Activated CD4-positive, alpha-beta T cell treated with anti-CD3 and anti-CD28 coated beads, Interleukin-2, amount 10 ng/mL, durations not matched to agents 24 days and 14 days (primary cell): Measurements from ENCODE around the gene RADX. TPM values are rescaled to one million over a fixed set of nuclear protein-coding genes. Genes with fewer than 3 reads are reported as not detected.
A peak's percentile ranks its signal among the peaks of the same experiment; 100 is the strongest.

Experiments used
- DNase-seq: peaks from one replicate; pipeline ENCODE4 v3.0.0; 2022
- H3K27ac Mint-ChIP-seq: one replicate; pipeline ENCODE4 v1.8.0; 2022; ENCODE audit warnings: mild to moderate bottlenecking, mixed read lengths
- H3K27me3 Mint-ChIP-seq: one replicate; pipeline ENCODE4 v1.8.0; 2022; ENCODE audit warnings: mixed read lengths
- H3K36me3 Mint-ChIP-seq: one replicate; pipeline ENCODE4 v1.8.0; 2022; ENCODE audit warnings: low read depth, mild to moderate bottlenecking, mixed read lengths
- H3K4me1 Mint-ChIP-seq: one replicate; pipeline ENCODE4 v1.8.0; 2021; ENCODE audit warnings: mixed read lengths
- H3K4me3 Mint-ChIP-seq: one replicate; pipeline ENCODE4 v1.8.0; 2022; ENCODE audit warnings: mild to moderate bottlenecking, moderate library complexity, mixed read lengths
- H3K9me3 Mint-ChIP-seq: one replicate; pipeline ENCODE4 v1.8.0; 2021; ENCODE audit warnings: mixed read lengths
- intact Hi-C: fragments of 100-400 bp; cut with micrococcal nuclease; formaldehyde crosslinking; loops from one replicate; pipeline ENCODE4 v1.15.1; 2023
- total RNA-seq: library from RNA; stranded (reverse); gene quantifications from 2 replicates; pipeline ENCODE4 v1.2.3, GENCODE V29; 2022

RADX gene
- total RNA-seq, 1 donor from 2014 or later = 5.7 TPM

DNA sequence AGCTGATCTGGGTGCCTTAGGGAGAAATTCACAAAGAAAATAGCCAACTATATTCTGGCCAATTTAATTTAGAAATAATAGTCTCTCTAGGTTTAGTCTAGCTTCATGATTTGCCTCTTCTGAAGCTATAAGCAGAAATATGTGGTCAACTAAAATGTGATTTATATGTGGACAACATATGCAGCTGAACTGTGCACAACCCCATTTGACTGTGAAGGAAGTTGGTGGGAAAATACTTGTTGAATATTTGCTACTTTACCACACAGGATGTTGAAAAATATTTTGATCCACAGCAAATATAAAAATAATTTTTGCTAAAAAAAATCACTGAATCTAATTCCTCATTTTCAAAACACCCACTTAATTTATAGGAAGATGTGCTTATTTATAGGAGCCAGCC is 99.0 kb downstream of the RADX start:
- no peak for DNase-seq
- Mint-ChIP-seq H3K9me3 (no peaks in the 10 kb centered on the region), H3K27ac (no peak overlapping the region), H3K4me1 (no peaks in the 10 kb centered on the region), H3K27me3 (no peaks in the 10 kb centered on the region), H3K4me3 (no peak overlapping the region), H3K36me3 (no peaks in the 10 kb centered on the region)
- intact Hi-C loops = no loop called here

DNA sequence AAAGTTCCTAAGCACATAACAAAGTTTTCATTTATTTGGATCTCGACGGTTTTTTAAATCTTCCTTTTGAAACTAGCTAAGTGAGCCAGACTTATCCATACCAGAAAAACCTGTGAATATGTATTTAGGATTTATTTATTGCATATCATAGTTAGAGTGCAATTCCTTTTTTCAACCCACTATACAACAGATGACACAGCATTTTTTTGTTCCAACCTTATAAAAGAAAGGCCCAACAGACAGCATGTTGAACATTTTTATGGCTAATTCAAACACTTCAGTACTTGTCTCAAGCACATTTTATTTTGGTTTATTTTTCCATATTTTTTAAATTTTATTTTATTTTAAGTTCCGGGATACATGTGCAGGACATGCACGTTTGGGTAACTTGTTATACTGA is 99.6 kb downstream of the RADX start:
- Mint-ChIP-seq H3K27me3 (no peaks in the 10 kb centered on the region), H3K27ac (no peak overlapping the region), H3K4me3 (no peak overlapping the region), H3K36me3 (no peaks in the 10 kb centered on the region), H3K9me3 (no peaks in the 10 kb centered on the region), H3K4me1 (no peaks in the 10 kb centered on the region)
- intact Hi-C loops = no loop called here
- DNase-seq = no peak

DNA sequence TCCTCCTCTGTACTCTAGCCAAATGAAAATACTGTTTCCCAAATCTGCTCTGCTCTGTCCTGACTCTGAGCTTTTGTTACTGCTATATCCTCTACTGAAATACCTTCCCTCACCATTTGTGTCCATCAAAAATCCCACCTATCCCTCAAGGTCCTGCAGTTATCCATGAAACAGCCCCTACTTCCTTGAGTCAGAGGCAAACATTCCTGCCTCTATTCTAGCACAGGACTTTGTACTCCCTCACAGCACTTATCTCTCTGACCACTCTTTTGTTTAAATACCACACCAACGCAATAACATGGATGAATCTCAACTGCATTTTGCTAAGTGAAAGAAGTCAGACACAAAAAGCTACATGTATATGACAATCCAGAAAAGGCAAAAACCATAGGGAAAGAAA is 104.2 kb downstream of the RADX start:
- no peak overlapping the region for H3K4me3 Mint-ChIP-seq
- no peaks in the 10 kb centered on the region for H3K36me3 Mint-ChIP-seq
- intact Hi-C loops = no loop called here
- DNase-seq = no peak
- no peaks in the 10 kb centered on the region for H3K4me1 Mint-ChIP-seq
- peaks cover 2% of the 10 kb centered on the region for H3K27me3 Mint-ChIP-seq
- no peaks in the 10 kb centered on the region for H3K9me3 Mint-ChIP-seq
- H3K27ac Mint-ChIP-seq = no peak overlapping the region

DNA sequence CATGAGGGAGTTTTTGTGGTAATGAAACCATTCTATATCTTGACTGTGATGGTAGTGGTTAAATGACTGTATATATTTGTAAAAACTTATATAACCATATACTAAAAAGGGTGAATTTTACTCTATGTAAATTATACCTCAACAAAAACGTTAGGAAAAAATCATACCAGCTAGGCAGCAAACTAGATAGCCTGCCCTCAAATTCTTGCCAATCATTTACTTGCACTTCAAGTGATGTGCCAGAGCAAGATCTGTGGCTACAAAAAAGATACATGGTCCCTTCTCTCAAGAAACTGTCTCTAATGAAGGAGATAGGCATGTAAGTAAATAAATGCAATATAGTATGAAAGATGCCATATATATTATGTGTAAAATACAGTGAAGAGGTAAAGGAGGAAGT is 104.7 kb downstream of the RADX start:
- no peak overlapping the region for H3K4me3 Mint-ChIP-seq
- H3K9me3 Mint-ChIP-seq = no peaks in the 10 kb centered on the region
- DNase-seq = no peak
- no peaks in the 10 kb centered on the region for H3K4me1 Mint-ChIP-seq
- intact Hi-C loops = no loop called here
- no peak overlapping the region for H3K27ac Mint-ChIP-seq
- H3K27me3 Mint-ChIP-seq = peaks cover 2% of the 10 kb centered on the region
- no peaks in the 10 kb centered on the region for H3K36me3 Mint-ChIP-seq

DNA sequence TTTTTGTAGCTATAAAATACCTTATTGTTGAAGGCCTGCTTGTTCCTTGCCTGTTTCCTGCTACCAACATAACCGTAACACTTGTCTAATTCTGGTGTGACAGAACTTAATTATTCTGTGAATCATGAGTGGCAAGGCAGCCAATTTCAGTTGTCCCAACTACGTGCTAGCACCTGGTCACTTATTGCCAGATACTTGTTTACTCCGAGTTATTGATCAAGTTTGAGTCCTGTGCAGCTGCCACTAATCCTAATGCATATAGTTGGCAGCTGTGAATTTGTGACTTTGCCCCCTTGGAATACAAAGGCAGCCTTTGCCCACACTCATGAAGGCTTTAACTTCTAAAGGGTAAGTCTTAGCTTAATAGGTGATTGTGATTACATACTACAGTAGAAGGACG is 106.9 kb downstream of the RADX start:
- intact Hi-C loops = no loop called here
- H3K4me3 Mint-ChIP-seq = no peak overlapping the region
- peaks cover 7% of the 10 kb centered on the region for H3K27me3 Mint-ChIP-seq
- DNase-seq = no peak
- H3K9me3 Mint-ChIP-seq = no peaks in the 10 kb centered on the region
- H3K27ac Mint-ChIP-seq = no peak overlapping the region
- no peaks in the 10 kb centered on the region for H3K36me3 Mint-ChIP-seq
- H3K4me1 Mint-ChIP-seq = no peaks in the 10 kb centered on the region

DNA sequence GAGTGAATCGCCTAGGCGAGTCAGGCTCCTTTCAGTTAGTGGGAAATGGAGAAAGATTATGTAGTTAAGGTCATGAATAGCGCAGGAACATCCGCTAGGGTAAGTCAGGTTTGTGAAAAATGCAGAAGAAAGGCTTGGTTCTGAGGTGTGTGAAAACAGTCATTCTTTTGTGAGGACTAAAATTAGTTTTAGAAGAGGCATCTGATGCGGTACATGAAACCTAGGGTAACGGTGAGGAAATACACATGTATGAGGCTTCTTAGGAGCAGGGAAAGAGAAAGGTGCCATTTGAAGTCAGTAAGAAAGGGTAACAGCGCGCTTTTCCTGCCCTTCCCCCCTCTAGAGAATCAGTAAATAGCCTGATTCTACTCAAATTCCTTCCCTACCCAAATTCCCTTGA is 114.2 kb downstream of the RADX start:
- Mint-ChIP-seq H3K9me3 (no peaks in the 10 kb centered on the region), H3K27ac (no peak overlapping the region), H3K27me3 (peaks cover 47% of the 10 kb centered on the region), H3K4me3 (peak overlapping the region; percentile 70), H3K4me1 (peaks cover 3% of the 10 kb centered on the region), H3K36me3 (no peaks in the 10 kb centered on the region)
- intact Hi-C loops = no loop called here
- no peak for DNase-seq

DNA sequence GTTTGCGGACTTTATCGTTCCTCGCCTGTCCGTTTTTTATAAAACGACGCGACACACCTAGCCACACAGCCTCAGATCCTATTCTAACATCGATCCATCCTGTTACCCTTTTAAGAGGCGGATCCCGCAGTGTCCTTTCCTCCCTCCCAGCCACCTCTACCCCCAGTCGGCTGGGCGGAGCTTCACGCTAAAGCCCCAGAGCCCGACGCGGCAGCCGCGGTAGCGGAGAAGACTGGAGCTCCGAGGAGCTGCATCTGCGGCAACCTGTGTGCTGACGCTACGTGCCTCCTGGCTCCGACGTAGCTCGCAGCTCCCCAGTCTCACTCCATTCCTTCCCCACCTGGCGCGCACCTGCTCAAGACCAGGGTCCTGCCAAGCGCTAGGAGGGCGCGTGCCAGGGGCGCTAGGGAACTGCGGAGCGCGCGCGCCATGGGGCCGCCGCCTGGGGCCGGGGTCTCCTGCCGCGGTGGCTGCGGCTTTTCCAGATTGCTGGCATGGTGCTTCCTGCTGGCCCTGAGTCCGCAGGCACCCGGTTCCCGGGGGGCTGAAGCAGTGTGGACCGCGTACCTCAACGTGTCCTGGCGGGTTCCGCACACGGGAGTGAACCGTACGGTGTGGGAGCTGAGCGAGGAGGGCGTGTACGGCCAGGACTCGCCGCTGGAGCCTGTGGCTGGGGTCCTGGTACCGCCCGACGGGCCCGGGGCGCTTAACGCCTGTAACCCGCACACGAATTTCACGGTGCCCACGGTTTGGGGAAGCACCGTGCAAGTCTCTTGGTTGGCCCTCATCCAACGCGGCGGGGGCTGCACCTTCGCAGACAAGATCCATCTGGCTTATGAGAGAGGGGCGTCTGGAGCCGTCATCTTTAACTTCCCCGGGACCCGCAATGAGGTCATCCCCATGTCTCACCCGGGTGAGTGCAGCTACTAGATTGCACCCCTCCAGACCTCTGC is 115.0 kb downstream of the RADX start, which contains the start of gene RNF128:
RNF128 (plus strand) TSS at position 217 of the 953 bp plus-strand sequence; CDS start at position 430, 213 bp downstream.
- intact Hi-C loops = no loop called here
- peaks cover 49% of the 10 kb centered on the region for H3K27me3 Mint-ChIP-seq

DNA sequence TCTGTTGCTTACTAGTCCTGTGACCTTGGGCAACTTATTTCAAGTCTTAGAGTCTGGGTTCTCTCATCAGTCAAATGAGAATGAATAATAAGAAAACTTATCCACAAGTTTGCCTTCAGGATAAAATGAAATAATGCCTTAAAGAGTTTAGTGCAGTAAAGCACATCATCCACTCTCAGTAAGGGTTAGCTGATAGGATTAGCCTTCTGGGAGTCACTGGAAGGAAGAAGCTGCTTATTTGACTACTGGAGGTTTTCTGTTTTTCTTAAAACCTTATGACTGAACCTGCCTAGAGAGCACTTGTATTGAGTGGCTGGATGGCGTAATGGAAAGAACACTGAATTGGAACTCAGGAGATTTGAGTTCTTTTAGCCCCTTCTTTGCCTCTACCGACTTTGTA is 116.6 kb downstream of the RADX start:
- peaks cover 46% of the 10 kb centered on the region for H3K27me3 Mint-ChIP-seq
- H3K4me1 Mint-ChIP-seq = peaks cover 3% of the 10 kb centered on the region

More for the DNA sequence above, 115.0 kb downstream of the RADX start, which contains the start of gene RNF128:
- no peak within 1 kb of the TSS for H3K27ac Mint-ChIP-seq
- no peaks in the 10 kb centered on the region for H3K36me3 Mint-ChIP-seq
- DNase-seq = peak; percentile 62
- H3K4me3 Mint-ChIP-seq = peak within 1 kb of the TSS; percentile 70
- peaks cover 3% of the 10 kb centered on the region for H3K4me1 Mint-ChIP-seq
- no peaks in the 10 kb centered on the region for H3K9me3 Mint-ChIP-seq

More for the DNA sequence above, 116.6 kb downstream of the RADX start:
- H3K9me3 Mint-ChIP-seq = no peaks in the 10 kb centered on the region
- H3K36me3 Mint-ChIP-seq = no peaks in the 10 kb centered on the region
- intact Hi-C loops = no loop called here
- no peak overlapping the region for H3K27ac Mint-ChIP-seq
- DNase-seq = no peak
- no peak overlapping the region for H3K4me3 Mint-ChIP-seq

Other genes with a start within 250 kb of the RADX start
- gene RNF128, start 114.7 kb downstream of the RADX start, total RNA-seq = not detected in 2 replicates
- gene TBC1D8B, start 190.7 kb downstream of the RADX start, total RNA-seq = 0.19 and 0.35 TPM in 2 replicates